Effector memory CD8-positive, alpha-beta T cell (primary cell): ENCODE measurements around the gene HMX1.

Experiments
- ATAC-seq: fragments of 150-1000 bp; cut with Tn5 transposase; replicated peaks from 2 replicates; pipeline ENCODE4 v1.10.0; 2021; ENCODE audit warnings: mild to moderate bottlenecking, moderate library complexity
- DNase-seq, 3 experiments: peaks; one replicate each; pipeline ENCODE4 v3.0.0; 2021
- H3K27ac Mint-ChIP-seq, 2 donors: one replicate each; pipeline ENCODE4 v1.8.0; 2022; ENCODE audit warnings: mild to moderate bottlenecking in 2 of 2, mixed read lengths in 2 of 2, moderate library complexity in 2 of 2
- H3K27me3 Mint-ChIP-seq, 2 donors: one replicate each; pipeline ENCODE4 v1.8.0; 2022; ENCODE audit warnings: mixed read lengths in 2 of 2
- H3K36me3 Mint-ChIP-seq: one replicate; pipeline ENCODE4 v1.8.0; 2022; ENCODE audit warnings: mild to moderate bottlenecking, moderate library complexity, mixed read lengths; ENCODE audit not compliant: insufficient read depth
- H3K4me1 Mint-ChIP-seq, 2 donors: one replicate each; pipeline ENCODE4 v1.8.0; 2022; ENCODE audit warnings: low read depth in 2 of 2, mixed read lengths in 2 of 2
- H3K4me3 Mint-ChIP-seq, 2 donors: one replicate each; pipeline ENCODE4 v1.8.0; 2022; ENCODE audit warnings: mild to moderate bottlenecking in 2 of 2, mixed read lengths in 2 of 2, moderate library complexity in 2 of 2
- H3K9me3 Mint-ChIP-seq, 2 donors: one replicate each; pipeline ENCODE4 v1.8.0; 2022; ENCODE audit warnings: mixed read lengths in 2 of 2

HMX1 gene

DNA sequence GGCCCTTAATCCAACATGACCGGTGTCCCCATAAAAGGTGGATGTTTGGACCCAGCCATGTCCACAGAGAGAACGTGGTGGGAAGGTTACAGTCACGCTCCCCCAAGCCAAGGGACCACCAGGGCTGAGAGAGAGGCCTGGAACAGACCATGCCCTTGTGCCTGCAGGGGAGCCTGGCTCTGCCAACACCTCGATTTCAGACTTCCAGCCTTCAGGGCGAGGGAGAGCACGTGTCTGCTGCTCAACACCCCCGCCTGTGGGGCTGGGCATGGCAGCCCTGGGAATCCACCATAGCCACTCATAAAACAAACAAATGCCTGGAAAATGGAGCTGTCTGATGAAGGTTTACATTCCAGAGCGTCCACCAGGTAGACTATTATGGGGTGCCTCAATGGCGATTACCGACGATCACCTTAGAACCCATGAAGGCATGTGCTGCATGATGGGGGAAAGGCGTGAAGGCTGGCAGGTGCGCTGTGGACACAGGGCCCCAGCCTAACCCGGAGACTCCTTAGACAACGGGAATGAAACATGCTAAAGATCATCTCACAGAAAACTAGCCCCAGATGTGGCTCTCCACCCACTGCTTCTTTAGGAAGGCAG lies 42.3 kb upstream of the HMX1 start:
- ATAC-seq = no peak
- no peak overlapping the region for H3K27ac Mint-ChIP-seq
- H3K4me1 Mint-ChIP-seq = peaks cover 4 to 9% of the 10 kb centered on the region in 2 donors
- no peaks in the 10 kb centered on the region for H3K27me3 Mint-ChIP-seq
- H3K9me3 Mint-ChIP-seq = no peaks in the 10 kb centered on the region
- H3K4me3 Mint-ChIP-seq = no peak overlapping the region
- DNase-seq = no peak
- no peaks in the 10 kb centered on the region for H3K36me3 Mint-ChIP-seq

DNA sequence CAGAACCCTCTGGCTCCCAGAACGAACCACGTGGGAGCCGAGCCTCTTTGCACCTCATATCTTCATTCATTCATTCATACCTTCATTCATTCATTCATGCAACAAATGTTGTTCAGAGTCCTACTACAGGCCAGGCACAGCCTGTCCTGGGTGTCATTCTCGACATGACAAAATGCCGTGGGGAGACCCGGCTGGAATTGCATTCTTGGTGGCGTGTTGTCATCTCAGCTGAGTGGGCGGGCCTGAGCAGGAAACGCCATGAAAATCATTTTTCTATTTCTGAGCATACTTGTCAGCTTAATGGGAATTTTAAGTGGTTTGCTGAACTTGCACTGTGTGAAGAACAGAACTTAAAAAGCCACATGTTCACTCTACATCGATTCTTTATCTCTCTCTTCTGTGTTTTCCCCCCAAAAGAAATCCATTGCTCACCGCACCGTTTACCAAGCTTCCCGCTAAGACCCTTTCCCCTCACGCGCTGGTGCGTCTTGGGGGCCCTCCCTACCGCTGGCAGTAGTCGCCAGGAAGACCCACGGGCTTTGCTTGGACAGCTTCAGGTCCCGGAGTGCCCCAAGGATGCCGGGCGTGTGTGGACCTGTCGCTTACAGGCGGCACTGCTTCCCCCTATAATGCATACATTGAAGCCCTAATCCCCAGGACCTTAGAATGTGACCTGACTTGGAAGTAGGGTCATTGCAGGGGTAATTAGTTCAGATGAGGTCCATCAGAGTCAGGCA lies 41.6 kb upstream of the HMX1 start:
- H3K27ac Mint-ChIP-seq = no peak overlapping the region
- H3K36me3 Mint-ChIP-seq = no peaks in the 10 kb centered on the region
- no peaks in the 10 kb centered on the region for H3K9me3 Mint-ChIP-seq
- DNase-seq = no peak
- no peaks in the 10 kb centered on the region for H3K27me3 Mint-ChIP-seq
- peaks cover 3 to 4% of the 10 kb centered on the region in 2 donors for H3K4me1 Mint-ChIP-seq
- H3K4me3 Mint-ChIP-seq = no peak overlapping the region
- no peak for ATAC-seq

DNA sequence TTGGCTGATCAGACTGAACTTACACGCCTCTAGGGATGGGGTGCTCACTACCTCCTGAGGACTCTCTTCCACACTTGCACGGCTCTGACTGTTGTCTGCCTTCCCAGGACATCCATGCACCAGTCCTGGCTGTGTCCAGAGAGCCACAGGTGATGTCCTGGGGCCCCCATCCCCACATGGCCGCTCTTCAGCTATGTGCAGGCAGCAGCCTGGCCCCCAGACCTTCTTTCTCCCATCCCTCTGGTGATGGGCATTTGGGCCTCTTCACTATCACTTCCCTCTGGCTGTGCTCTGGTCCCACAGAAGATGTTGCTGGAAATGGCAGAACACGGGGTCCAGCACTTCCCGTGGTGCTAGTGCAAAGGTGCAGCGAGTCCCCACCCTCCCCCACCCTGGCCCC lies 40.9 kb upstream of the HMX1 start:
- DNase-seq (no peak), ATAC-seq (no peak)
- Mint-ChIP-seq H3K4me1 (peaks cover 1% of the 10 kb centered on the region in 2 donors), H3K4me3 (no peak overlapping the region), H3K27me3 (no peaks in the 10 kb centered on the region), H3K9me3 (no peaks in the 10 kb centered on the region), H3K36me3 (no peaks in the 10 kb centered on the region), H3K27ac (no peak overlapping the region)

DNA sequence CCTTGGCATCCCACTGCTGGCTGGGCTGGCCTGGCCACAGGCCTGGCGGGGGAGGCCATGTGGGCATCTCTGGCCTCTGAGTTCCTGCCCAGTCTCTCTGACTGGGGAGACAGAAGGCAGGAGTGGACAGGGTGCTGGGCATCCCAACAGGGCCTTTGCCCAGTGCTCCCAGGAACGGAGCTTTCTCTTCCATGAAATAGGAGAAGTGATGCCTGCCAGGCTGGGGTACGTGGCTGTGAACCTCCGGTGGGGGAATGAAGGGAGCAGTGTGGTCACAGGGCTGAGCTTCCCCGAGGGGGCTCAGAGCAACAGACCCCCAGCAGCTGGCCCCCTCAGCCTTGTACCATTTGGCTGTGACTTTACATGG lies 40.4 kb upstream of the HMX1 start:
- H3K9me3 Mint-ChIP-seq = no peaks in the 10 kb centered on the region
- H3K4me3 Mint-ChIP-seq = no peak overlapping the region
- H3K4me1 Mint-ChIP-seq = peaks cover 0 to under 1% of the 10 kb centered on the region in 2 donors
- ATAC-seq (no peak), DNase-seq (no peak)
- H3K36me3 Mint-ChIP-seq = no peaks in the 10 kb centered on the region
- no peak overlapping the region for H3K27ac Mint-ChIP-seq
- H3K27me3 Mint-ChIP-seq = peaks cover 0 to 4% of the 10 kb centered on the region in 2 donors

DNA sequence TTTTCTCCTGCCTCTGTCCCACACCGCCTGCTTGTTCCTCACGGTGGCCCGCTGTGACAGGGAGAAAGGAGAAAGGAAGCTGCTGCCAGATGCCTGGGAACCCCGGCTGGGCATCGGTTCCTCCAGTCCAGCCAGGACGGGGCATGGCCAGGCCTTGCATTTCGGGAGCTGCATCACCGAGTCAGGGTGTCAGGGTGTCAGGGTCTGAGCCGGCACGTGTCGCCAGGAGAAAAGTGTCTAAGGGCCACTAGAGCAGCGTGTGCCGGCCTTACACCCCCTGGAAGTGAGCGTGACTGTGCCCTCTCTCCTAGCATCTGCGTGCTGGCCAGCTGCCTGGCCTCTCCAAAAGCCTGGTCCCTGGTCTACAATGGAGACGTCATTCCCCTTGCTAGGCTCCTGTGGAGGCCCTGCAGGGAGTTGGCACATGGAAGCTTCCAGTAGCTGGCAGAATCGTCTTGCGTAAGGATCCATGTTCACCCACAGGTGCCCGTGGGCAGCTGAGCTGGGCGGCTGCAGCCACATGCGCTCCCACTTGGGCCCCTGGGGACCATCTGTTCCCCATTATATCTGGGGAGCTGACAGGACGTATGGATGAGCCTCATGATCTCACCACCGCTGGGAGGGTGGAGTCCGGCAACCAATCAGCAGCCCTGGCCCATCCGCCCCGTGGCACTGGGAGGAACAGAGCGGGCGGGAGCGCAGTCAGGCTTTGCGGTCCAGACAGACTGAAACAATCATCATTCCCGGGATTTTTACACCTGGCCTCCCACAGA lies 39.9 kb upstream of the HMX1 start:
- H3K4me1 Mint-ChIP-seq = peaks cover 0 to 2% of the 10 kb centered on the region in 2 donors
- no peak for ATAC-seq
- H3K36me3 Mint-ChIP-seq = no peaks in the 10 kb centered on the region
- H3K4me3 Mint-ChIP-seq = no peak overlapping the region
- H3K27me3 Mint-ChIP-seq = peaks cover 0 to 10% of the 10 kb centered on the region in 2 donors
- no peaks in the 10 kb centered on the region for H3K9me3 Mint-ChIP-seq
- no peak overlapping the region for H3K27ac Mint-ChIP-seq
- no peak for DNase-seq

DNA sequence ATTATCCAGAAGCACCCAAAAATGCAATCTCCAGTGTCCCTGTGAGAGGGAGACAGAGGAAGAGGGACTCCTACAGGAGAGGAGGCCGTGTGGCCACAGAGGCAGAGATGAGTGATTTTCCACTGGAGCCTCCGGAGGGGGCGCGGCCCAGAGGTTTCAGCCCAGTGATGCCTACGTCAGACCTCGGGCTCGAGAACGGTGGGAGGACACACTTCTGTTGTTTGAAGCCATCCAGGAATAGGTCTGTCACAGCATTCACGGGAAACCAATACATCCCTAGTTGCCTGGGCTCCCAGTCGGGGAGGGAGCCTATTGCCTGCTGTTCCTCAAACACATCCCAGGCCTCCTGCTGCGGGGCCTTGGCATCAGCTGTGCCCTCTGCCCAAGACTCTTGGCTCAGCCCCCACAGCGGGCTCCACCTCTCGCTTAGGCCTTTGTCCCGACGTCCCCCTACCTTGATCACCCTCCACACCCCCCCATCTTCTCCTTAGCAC lies 39.2 kb upstream of the HMX1 start:
- Mint-ChIP-seq H3K4me3 (no peak overlapping the region), H3K9me3 (no peaks in the 10 kb centered on the region), H3K27ac (no peak overlapping the region), H3K27me3 (peaks cover 0 to 11% of the 10 kb centered on the region in 2 donors), H3K36me3 (no peaks in the 10 kb centered on the region), H3K4me1 (peaks cover 0 to 2% of the 10 kb centered on the region in 2 donors)
- DNase-seq = no peak
- ATAC-seq = no peak

DNA sequence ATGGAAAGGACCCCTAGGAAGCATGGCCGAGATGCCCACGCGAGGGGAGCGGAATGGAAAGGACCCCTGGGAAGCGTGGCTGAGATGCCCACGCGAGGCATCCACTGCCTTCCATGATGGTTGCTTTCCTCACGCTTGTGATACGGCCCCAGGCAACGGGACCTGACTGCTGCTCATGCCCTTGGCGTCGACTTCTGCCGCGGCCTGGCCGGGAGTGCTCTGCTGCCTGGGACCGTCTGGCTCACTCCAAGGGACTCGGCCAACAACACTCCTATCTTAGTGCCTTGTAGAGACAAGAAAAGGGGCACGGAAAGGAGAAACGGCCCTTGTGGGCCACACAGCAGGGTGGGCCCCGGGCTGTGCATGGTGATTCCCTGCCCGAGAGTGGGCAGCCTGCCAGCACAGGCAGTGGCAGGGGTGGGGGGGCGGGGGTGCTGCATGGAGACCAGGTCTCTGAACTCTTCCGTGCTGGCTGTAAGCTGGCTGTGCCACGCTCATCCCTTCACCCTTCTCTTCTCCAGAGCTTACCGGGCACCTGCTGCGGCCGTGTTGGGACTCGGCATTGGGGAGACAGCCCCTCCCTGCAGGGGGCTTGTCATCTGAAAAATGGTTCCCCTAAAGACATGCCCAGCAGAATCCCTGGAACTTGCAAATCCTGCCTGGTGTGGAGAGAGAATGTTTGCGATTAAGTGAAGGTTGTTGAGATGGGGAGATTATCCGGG lies 38.6 kb upstream of the HMX1 start:
- Mint-ChIP-seq H3K4me1 (peaks cover 0 to 2% of the 10 kb centered on the region in 2 donors), H3K27me3 (peaks cover 0 to 11% of the 10 kb centered on the region in 2 donors), H3K36me3 (no peaks in the 10 kb centered on the region), H3K4me3 (no peak overlapping the region), H3K27ac (no peak overlapping the region), H3K9me3 (no peaks in the 10 kb centered on the region)
- no peak for DNase-seq
- no peak for ATAC-seq

DNA sequence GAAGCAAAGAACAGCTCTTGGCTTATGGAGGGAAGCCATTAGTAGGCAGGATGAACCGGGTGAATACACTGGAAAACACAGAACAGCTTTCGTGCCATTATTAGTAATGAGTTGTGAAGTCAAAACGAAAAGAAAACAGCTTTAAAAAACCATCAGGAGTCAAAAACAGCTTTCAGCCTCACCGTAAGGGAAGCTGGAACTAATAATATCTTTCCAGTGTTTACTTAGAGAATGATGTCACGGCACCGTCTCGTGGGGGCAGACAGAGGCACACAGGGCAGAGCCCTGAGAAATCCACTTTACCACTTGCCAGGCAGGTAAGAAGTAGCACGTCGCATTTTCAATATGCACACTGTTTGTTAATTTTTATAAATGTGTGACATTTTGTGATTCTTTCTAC lies 37.9 kb upstream of the HMX1 start:
- Mint-ChIP-seq H3K36me3 (no peaks in the 10 kb centered on the region), H3K27ac (no peak overlapping the region), H3K4me1 (peaks cover 0 to 2% of the 10 kb centered on the region in 2 donors), H3K9me3 (no peaks in the 10 kb centered on the region), H3K27me3 (peaks cover 0 to 11% of the 10 kb centered on the region in 2 donors), H3K4me3 (no peak overlapping the region)
- ATAC-seq (no peak), DNase-seq (no peak)

DNA sequence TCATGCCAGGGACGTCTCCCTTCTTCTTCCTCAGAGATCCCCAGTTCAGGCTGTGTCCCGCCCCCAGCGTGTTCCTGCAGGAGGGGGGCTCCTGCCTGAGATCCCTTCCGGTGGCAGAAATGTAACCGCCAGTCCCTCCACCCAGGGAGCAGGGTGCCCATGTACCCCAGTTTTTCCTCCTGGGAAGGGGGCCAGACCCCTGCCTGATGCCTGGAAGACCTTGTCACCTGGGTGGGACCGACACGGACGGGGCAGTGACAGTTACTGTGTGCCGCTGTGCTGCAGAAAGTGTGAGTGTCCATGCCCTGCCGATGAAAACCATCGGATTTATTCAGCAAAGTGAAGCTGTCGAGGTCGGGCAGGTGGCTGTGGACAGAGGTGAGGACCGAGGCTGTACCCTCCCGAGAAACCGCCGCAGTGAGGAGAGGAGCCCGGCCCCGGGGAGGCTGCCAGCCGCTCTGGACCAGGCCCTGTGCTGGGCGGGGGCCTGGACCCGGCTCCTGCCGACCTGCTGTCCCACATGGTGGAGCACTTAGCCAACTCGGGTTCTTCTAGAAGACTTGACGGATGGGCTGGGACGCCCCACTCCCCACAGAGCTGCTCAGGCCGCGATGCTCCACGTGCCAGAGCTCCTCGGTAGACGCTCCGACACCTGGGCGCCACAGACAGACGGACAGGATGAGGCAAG lies 36.7 kb upstream of the HMX1 start:
- Mint-ChIP-seq H3K27me3 (peaks cover 0 to 11% of the 10 kb centered on the region in 2 donors), H3K27ac (no peak overlapping the region), H3K4me3 (no peak overlapping the region), H3K36me3 (no peaks in the 10 kb centered on the region), H3K9me3 (no peaks in the 10 kb centered on the region), H3K4me1 (peaks cover 0 to 2% of the 10 kb centered on the region in 2 donors)
- DNase-seq = no peak
- no peak for ATAC-seq

DNA sequence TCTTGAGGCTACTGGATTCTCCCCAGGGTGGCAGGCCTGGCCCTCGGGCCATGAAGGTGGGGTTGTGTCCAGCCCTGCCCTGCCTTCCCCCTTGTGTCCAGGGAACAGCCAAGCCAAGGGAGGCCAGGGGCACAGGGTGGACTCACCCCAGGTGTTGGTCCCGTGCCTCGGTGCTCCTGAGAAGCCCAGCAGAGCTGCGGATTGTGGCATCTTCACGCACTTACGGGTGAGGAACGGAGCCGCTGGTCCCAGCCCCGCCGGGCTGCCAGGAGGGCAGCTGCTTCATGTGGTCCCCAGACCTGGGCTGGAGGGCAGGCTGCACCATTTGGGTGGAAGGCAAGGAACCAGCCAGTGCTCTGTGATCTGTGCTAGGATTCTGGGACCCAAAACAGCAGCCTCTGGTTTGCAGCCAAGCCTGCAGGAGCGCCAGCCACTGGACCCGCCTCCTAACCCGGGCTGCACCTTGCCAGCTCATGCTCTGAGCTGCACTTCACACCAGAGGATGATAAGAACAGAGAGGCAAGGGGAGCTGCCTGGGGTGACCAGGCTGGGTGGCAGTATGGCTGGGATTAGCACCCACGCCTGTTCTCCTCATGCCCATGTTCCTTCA lies 36.1 kb upstream of the HMX1 start:
- H3K9me3 Mint-ChIP-seq = no peaks in the 10 kb centered on the region
- ATAC-seq = no peak
- peaks cover 0 to 11% of the 10 kb centered on the region in 2 donors for H3K27me3 Mint-ChIP-seq

DNA sequence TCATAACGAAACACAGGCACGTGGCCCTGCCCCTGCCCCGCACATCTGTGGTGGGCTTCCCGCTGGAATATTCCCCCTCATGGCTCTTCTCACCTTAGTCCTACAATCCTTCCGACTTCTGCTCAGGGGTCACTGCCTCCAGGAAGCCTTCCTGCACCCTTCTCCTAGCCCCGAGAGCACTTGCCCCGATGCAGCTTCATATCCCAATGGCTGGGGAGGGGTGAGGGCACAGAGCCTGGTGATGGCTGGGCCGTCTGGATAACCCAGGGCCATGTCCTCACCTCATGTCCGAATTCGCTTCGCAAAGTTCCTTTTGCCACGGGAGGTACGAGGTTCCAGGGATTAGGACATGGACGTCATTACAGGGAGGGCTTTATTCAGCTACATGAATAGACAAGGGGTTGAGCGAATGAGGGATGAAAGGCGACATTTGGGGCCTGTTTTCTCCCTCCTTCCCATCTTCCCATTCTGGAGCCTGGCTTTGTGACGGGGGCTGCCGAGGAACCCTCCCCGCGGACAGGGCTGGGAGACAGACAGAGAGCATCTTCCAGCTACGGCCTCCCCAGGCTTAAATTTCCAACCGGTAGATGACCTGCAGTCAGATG lies 35.5 kb upstream of the HMX1 start:
- Mint-ChIP-seq H3K4me1 (peaks cover 0 to 2% of the 10 kb centered on the region in 2 donors), H3K9me3 (no peaks in the 10 kb centered on the region), H3K36me3 (no peaks in the 10 kb centered on the region), H3K4me3 (no peak overlapping the region), H3K27ac (no peak overlapping the region), H3K27me3 (peaks cover 0 to 11% of the 10 kb centered on the region in 2 donors)
- ATAC-seq (no peak), DNase-seq (no peak)

More for the DNA sequence above, 36.1 kb upstream of the HMX1 start:
- no peak overlapping the region for H3K27ac Mint-ChIP-seq
- H3K4me1 Mint-ChIP-seq = peaks cover 0 to 2% of the 10 kb centered on the region in 2 donors
- no peak for DNase-seq
- no peak overlapping the region for H3K4me3 Mint-ChIP-seq
- no peaks in the 10 kb centered on the region for H3K36me3 Mint-ChIP-seq

DNA sequence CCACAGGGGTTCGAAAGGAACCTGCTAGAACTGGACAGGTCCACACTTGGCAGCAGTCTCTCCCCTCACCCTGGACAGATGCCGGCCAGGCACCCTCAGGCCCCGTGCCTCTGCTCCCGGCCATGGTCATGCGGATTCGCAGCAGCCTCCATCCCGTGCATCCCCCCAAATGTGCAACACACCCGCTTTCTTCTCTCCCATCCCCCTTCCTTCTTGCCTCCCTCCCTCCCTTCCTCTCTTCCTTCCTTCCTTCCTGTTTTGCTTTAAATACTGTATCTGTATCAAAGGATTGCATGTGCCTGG lies 35.0 kb upstream of the HMX1 start:
- Mint-ChIP-seq H3K4me3 (no peak overlapping the region), H3K27me3 (peaks cover 0 to 11% of the 10 kb centered on the region in 2 donors), H3K9me3 (no peaks in the 10 kb centered on the region), H3K27ac (no peak overlapping the region), H3K36me3 (no peaks in the 10 kb centered on the region), H3K4me1 (peaks cover 0 to 2% of the 10 kb centered on the region in 2 donors)
- ATAC-seq (no peak), DNase-seq (no peak)
